Mucosa of descending colon (tissue), 3 donors: ENCODE measurements around the gene NRG2. TPM values are rescaled to one million over a fixed set of nuclear protein-coding genes. Genes with fewer than 3 reads are reported as not detected.

Experiments used
- ATAC-seq: fragments of 200-7000 bp; cut with Tn5 transposase; one replicate; pipeline ENCODE4 v1.9.1; 2020; ENCODE audit warnings: mild to moderate bottlenecking, moderate library complexity
- DNase-seq, 3 donors: peaks; one replicate each; pipeline ENCODE4 v3.0.0-alpha.2; 2020
- H3K36me3 ChIP-seq: fragments of 200-600 bp; one replicate; pipeline ENCODE4 v1.8.0; 2021; ENCODE audit warnings: low read depth, mild to moderate bottlenecking
- H3K4me1 ChIP-seq: fragments of 200-600 bp; one replicate; pipeline ENCODE4 v1.8.0; 2021; ENCODE audit warnings: low read depth, mild to moderate bottlenecking
- H3K4me3 ChIP-seq: fragments of 200-600 bp; one replicate; pipeline ENCODE4 v1.8.0; 2021; ENCODE audit warnings: mild to moderate bottlenecking
- H3K9me3 ChIP-seq: fragments of 200-600 bp; one replicate; pipeline ENCODE4 v1.8.0; 2021; ENCODE audit warnings: mild to moderate bottlenecking
- intact Hi-C, 2 donors: fragments of 100-400 bp; cut with DNase I in 1 of 2; cut with micrococcal nuclease in 1 of 2; formaldehyde crosslinking; loops; one replicate each; pipeline versions ENCODE4 v1.11.0 to v1.11.1; 2022; cut with DNase I, micrococcal nuclease
- total RNA-seq, 3 donors: library from RNA; stranded (reverse); fragmentation: NEBNext Ultra II Directional in 2 of 3; extraction: Animal tissue kit (Norgen Biotek cat#: 25700) in 2 of 3; gene quantifications; one replicate each; pipeline versions ENCODE4 v1.2.1 to v1.2.4, GENCODE V29; 2021 to 2023
- TF ChIP-seq, protein P1 (sequence below): fragments of 200-600 bp; IDR thresholded peaks from one replicate; pipeline ENCODE4 v1.8.0; 2022; ENCODE audit warnings: antibody characterized with exemption, mild to moderate bottlenecking
- donor health status: DM: no; HTN: no; CAD: no; lungs with moderate emphysema.
- donor health status: DM: no; HTN: no; CAD: no.
- donor health status: DM: no; HTN: yes; CAD: no.

Gene NRG2
- total RNA-seq, 3 donors from 2014 or later, result 0.52 to 7.3 (median 0.89) TPM

DNA sequence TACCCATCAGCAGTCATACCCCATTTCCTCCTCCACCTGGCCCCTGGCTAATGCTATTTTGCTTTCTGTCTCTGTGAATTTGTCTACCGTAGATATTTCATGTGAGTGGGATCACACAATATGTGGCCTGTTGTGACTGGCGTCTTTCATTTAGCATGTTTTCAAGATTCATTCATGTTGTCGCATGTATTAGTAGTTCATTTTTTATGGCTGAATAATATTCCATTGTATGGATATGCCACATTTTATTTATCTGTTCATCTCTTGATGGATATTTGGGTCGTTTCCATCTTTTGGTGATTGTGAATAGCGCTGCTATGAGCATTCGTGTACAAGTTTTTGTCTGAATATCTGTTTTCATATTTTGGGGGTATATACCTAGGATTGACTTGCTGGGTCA is 213.6 kb downstream of the NRG2 start:
- intact Hi-C loops, result no loop called here

DNA sequence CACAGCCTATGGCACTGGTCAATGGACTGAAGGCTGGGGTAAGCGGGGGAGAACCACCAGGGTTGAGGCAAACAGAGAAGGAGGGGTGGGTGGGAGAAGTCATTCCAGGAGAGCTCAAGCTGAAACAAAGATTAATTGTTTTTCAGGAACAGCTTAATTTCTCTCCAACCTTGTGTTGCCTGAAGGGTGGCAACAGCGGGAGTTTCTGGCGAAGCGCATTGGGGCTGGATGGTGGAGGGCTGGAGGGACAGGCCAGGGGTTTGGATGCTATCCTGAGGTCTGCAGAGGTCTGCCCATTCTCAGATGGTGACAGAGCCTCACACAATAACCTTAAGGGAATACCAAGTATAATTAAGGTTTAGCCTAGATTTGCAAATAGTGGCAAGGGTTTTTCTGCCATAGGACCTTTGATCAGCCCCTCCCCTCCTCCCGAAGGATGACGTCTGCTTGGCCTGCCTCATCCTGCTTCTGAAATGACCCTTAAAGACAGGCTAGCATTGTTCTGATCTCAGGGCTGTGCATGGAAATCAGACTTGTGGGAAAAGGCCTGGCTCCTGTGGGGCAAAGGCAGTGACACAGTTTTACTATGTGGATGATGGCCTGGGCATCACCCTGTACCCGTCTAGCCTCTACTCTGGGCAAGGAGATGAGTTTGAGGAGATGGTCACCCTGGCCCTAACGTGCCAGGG is 214.7 kb downstream of the NRG2 start:
- H3K36me3 ChIP-seq, result no peaks in the 10 kb centered on the region
- ATAC-seq (no peak), DNase-seq (no peak)
- no peak overlapping the region for H3K4me3 ChIP-seq
- intact Hi-C loops, result no loop called here
- no peaks in the 10 kb centered on the region for H3K9me3 ChIP-seq
- no peaks in the 10 kb centered on the region for H3K4me1 ChIP-seq
- TF ChIP-seq, protein P1, sequence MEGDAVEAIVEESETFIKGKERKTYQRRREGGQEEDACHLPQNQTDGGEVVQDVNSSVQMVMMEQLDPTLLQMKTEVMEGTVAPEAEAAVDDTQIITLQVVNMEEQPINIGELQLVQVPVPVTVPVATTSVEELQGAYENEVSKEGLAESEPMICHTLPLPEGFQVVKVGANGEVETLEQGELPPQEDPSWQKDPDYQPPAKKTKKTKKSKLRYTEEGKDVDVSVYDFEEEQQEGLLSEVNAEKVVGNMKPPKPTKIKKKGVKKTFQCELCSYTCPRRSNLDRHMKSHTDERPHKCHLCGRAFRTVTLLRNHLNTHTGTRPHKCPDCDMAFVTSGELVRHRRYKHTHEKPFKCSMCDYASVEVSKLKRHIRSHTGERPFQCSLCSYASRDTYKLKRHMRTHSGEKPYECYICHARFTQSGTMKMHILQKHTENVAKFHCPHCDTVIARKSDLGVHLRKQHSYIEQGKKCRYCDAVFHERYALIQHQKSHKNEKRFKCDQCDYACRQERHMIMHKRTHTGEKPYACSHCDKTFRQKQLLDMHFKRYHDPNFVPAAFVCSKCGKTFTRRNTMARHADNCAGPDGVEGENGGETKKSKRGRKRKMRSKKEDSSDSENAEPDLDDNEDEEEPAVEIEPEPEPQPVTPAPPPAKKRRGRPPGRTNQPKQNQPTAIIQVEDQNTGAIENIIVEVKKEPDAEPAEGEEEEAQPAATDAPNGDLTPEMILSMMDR, result no peak

More for the DNA sequence above, 213.6 kb downstream of the NRG2 start:
- TF ChIP-seq, protein P1, result no peak
- no peak overlapping the region for H3K4me3 ChIP-seq
- ATAC-seq (no peak), DNase-seq (no peak)
- H3K36me3 ChIP-seq, result no peaks in the 10 kb centered on the region
- H3K4me1 ChIP-seq, result no peaks in the 10 kb centered on the region
- H3K9me3 ChIP-seq, result no peaks in the 10 kb centered on the region

DNA sequence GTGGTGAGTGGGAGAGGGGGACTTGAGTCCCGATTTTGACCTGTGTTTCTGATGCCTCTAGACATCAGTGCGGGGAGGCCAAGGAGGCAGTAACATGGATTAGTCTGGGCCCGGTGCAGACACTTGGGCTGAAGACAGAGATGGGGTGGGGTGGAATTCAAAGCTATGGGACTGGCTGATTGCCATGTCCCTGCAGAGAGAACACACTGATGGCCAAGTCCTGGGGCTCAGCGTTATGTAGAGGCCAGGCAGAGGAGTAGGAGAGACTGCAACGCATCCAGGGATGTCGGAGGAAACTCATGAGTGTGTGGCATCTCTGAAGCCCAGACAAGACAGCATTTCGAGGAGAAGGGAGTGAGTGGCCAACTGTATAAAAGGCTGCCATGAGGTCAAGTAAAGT is 217.4 kb downstream of the NRG2 start:
- DNase-seq, result no peak
- intact Hi-C loops, result no loop called here

DNA sequence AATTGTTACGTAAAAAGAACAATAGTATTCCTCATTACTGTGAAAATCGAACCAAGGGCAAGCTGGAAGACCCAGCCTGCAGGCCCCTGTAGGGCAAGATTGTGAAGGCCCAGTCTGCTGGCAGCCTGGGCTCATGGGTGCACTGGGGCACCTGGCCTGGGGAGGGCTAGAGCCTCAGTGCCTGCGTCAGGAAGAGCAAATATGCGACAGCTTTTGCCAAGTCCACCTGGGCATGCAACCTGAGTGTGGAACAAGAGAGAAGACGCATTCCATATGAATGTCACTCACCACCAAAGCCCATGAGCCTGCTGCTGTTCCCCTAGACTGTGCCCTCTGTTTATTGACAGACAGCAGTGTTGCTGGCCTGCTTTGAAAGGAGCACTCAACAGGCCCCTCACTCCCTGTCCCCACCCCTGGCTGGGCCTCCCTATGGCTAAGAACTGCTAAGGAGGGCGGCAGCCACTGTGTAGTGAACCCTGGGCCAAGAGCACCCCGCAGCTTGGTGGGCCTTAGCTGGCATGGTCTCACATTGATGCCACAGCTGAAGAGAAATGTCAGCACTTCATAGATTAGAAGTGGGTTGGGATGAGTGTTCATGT is 219.2 kb downstream of the NRG2 start:
- DNase-seq (no peak), ATAC-seq (no peak)
- intact Hi-C loops, result no loop called here
- Histone ChIP-seq H3K4me3 (no peak overlapping the region), H3K4me1 (no peaks in the 10 kb centered on the region), H3K9me3 (no peaks in the 10 kb centered on the region), H3K36me3 (no peaks in the 10 kb centered on the region)
- TF ChIP-seq, protein P1, result no peak

More for the DNA sequence above, 217.4 kb downstream of the NRG2 start:
- no peaks in the 10 kb centered on the region for H3K9me3 ChIP-seq
- TF ChIP-seq, protein P1, result no peak
- no peak for ATAC-seq
- H3K36me3 ChIP-seq, result no peaks in the 10 kb centered on the region
- no peaks in the 10 kb centered on the region for H3K4me1 ChIP-seq
- no peak overlapping the region for H3K4me3 ChIP-seq

DNA sequence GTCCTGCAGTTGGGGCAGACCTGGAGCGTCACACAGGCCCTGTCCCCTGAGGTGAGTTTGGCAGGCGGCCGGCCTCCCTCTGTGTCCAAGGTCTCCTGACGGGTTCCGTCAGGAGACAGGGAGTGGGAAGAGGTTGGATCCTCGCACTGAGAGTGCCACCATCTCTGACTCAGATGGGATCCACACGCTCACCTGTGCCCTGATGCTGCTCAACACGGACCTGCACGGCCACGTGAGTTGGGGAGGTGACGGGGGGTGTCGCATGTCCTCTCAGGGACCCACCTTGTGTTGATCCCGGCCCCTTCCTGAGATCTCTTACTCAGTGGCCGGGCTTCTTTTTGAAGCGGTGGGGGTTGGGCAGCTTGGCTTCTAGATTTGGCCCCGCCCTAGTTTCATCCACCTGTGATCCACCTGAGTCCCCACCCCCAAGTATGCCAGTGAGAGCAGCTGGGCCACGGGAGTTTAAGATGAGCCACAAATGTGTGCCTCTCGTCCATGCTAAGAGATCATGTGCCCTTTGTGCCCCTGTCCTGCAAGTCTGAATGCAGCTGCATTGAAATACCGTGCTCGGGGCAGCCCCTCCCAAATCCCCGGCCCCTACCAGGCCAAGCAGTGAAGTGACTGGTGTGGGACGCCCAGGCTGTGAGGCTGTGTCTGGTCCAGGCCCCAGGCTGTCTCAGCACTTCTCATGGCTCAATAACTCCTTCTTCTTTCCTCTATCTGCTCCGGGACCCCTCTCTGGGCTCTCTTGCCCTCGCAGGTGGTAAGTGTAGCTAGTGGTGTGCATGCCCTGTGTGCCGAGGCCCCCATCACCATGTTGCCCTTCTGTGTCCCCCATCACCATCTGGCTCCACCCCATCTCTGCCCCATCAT is 220.3 kb downstream of the NRG2 start:
- no peak overlapping the region for H3K4me3 ChIP-seq
- intact Hi-C loops, result no loop called here
- no peak for DNase-seq
- no peak for ATAC-seq
- H3K4me1 ChIP-seq, result no peaks in the 10 kb centered on the region
- H3K36me3 ChIP-seq, result no peaks in the 10 kb centered on the region
- TF ChIP-seq, protein P1, result no peak
- H3K9me3 ChIP-seq, result no peaks in the 10 kb centered on the region
